NCI-H2029 (cell line): ENCODE data around the gene PVALEF.

Experiments
- DNase-seq: peaks from one replicate; lab custom pipeline; 2025; lab: John Stamatoyannopoulos, UW

Gene PVALEF

GRCh38 chr17:81182596-81182995 is 17.3 kb downstream of the PVALEF start:
- no peak for DNase-seq

DNA sequence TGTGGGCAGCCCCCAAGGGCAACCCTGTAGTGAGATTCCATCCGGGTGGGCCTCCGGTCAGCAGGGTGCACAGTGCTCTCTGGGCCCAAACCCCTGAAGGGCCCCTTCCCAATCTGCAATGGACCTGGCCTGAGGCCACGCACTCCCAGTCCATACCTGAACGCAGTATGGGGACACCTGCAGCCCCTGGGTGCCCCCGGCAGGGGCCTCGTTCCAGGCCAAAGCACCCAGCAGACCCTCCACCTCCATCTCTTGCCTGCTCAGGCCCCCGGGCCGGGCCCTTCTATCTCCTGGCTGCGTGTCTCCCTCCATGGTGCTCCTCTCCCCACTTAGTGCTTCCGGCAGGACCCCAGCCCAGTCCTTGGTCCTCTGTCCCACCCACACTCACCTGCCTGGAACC is 18.0 kb downstream of the PVALEF start:
- DNase-seq: no peak

- DNase-seq: no peak
Measured at GRCh38 chr17:81183807-81184206, 18.5 kb downstream of the PVALEF start.

- DNase-seq: no peak
Measured at GRCh38 chr17:81184555-81184954, 19.2 kb downstream of the PVALEF start.

DNA sequence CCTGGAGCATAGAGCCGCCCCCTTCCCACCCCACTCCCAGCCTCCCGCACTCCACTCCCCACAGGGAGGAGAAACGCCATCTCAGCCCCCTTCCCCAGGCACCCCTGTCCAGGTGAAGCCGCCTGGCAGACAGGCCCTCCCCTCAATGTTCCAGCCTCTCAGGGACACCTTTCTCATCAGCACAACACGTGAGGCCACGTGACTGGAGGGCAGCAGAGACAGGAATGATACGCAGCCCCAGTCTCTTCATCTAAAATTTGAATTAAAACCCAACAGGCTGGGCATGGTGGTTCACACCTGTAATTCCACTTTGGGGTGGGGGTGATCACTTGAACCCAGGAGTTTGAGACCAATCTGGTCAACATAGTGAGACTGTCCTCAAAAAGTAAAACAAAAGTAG is 20.9 kb downstream of the PVALEF start:
- DNase-seq: no peak

DNA sequence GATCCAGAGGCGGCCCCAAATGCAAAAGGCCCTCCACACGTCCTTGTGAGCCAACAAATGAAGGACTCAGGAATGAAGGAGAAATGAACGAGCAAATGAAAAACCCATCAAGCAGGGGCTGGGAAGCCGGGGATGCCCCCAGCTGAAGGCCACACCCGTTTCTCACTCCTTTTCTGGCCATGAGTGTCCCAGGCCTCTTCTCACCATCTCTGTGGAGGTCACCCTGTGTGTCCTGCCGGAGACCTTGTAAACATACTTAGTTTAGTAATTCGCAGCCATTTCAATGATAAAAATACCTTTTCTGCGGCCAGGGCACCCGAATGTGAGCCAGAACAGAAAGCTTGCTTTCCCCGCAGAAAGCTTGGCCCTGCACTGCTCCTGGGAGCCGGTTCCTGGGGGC is 21.8 kb downstream of the PVALEF start:
- no peak for DNase-seq

DNA sequence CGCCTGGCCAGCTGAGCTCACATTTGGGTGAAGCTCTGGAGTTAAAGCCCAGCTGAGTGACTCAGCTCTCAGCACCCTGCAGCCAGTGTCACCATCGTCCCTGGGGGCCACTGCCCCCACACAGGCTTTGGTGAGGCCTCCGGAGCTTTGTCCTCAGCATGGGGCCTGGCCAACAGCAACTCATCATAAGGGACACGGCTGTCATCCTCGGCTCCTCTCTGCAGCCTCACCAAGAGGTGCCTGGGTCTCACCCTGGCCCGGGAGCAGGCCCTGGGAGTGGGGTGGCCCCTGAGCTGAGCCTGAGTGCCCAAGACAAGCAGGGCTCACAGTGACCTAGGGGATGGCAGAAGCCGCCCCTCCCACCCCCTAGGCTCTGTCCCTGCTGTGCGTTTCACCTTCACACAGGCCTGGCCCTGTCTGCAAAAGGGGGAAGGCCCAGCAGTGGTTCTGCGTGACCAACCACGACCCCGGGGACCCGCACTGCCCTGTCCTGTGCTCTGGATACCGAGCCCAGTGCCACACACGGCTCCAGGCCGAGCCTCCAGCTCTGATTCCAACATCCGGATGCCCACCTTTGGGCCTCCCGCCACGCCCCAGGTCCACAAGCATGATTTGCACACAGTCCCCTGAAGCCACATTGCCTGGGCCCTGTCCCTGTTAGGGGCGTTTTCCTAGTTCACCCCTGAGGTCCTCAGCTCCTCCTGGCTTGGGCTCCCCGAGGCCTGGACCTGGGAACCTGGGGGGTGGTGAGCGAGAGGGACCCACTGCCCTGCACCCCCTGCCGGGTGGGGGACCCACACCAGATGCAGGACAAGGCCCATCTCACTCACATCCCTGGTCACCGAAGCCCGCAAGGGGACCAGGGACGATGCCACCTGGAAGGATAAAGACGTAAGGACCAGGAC is 22.5 kb downstream of the PVALEF start:
- DNase-seq: no peak

DNA sequence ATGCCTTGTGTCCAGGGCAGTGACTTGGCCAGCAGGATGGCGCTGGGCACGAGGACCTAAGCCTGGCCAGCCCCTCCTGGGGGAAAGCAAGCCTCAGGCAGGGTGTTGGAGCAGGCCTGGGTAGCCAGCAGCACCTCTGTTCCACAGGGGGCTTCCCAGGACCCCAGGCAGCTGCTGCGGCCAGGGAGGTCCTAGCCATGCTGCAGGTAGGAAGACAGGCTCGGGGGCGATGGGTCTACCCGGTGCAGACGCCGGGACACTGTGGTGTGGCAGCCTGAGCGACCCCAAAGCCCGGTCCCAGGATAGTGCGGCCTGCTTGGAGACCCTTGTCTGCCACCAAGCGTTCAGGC is 23.2 kb downstream of the PVALEF start:
- no peak for DNase-seq

DNA sequence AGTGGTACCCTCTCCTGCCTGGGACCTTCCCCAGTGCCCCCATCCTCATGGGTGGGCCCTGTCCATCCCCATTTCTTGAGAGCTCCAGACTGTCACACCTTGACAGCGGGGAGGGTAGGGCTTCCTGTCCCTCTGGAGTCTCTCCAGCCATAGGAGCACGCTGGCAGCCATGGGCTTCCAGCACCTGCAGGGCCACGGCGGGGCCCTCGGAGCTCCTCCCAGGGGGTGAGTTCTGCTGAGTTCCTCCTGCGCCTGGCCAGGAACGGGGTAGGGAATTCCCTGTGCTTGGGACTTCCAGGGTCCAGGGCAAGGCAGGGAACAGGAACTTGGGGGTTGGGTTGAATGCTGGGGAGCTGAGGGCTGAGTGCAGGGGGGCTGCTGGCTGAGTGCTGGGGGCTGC is 23.7 kb downstream of the PVALEF start:
- DNase-seq: no peak

DNA sequence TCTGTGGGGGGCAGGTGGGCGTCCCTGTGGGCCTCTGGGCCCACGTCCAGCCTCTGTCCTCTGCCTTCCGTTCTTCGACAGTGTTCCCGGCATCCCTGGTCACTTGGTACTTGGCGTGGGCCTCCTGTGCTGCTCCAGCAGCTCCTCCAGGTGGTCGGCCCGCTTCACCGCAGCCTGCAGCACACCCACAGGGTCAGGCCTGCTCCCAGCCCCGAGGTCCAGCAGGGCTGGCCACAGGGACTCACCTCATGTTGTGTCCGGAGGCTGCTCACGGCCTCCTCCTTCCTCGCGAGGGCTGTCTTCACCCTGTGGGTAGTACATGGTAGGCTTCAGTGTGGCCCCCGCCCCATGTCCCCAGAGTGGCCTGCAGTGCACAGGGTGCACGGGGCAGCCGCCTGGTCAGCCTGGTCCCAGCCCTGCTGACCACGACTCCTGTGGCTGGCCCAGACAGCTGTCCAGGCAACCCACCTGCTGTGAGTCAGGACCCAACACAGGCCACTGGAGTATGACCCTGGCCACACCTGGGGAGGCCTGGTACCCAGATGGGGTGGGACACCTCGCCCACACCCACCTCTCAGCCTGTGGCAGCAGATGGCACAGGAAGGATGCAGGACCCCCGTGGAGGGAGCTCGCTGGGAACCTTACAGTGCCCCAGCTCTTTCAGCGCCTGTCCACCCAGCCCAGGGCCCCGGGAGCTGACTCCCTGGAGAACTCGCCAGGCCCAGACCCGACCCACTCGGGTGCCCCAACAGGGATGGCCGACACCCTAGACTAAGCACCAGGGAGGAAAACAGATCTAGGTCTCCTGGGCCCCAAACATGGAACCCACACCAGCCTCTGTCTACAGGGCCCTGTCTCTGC is 24.6 kb downstream of the PVALEF start:
- no peak for DNase-seq

DNA sequence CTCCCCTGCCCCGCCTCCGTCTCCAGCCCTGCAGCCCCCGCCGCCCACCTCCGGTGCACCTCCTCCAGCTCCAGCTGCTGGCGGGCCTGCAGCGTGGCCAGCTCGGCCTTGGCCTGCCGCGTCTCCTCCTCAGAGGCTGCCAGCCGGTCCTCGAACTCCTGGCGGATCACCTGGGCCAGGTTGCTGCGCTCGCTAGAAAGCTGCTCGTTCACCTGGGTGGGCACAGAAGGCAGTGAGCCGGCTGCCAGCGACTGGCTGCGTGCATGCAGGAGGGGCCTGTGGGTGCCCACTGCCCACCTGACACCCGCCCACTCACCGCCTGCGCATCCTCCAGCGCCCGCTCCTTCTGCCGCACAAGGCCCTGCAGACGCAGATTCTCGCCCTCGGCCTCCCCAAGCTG is 25.3 kb downstream of the PVALEF start:
- no peak for DNase-seq

- DNase-seq: no peak
Measured at GRCh38 chr17:81191116-81191515, 25.8 kb downstream of the PVALEF start.

DNA sequence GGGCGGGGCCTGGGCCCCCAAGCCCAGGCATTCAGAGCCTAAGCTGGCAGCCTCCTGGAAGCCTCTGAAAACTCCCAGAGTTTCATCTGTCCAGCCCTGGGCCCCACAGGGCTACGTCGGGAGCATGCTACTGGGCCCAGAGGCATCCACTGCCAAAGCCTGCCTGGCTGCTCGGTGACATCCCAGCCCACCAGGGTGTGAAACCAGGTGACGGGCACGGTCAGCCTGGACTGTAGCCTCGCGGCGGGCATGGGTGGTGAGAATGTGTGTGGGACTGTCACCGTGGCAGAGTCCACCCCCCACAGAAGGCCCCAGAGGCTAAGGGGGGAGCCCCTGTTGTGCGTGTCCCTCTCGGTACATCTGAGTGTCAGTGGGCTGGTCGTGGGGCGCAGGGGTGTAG is 26.3 kb downstream of the PVALEF start:
- no peak for DNase-seq

GRCh38 chr17:81192386-81193050 is 27.2 kb downstream of the PVALEF start:
- DNase-seq: no peak

DNA sequence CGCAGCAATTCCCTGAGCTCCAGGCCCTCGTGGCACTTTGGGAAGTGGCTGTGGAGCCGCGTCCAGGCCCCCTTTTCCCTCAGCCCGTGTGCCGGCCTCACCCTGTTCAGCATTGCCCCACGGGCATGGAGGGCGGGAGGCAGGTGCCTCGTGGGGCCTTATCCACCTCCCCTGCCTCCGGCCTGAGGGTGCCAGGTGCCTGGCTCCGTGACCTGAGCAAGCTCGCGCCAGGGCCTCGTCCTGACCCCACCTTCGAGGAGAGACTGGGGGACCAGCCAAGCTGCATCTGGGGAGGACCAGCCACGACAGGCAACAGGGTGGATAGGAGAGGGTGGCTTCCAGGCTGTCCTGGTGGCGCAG is 27.7 kb downstream of the PVALEF start:
- DNase-seq: no peak

GRCh38 chr17:81193470-81194224 is 28.3 kb downstream of the PVALEF start:
- no peak for DNase-seq

GRCh38 chr17:81194225-81194760 is 29.0 kb downstream of the PVALEF start:
- no peak for DNase-seq

GRCh38 chr17:81194941-81195901 is 29.9 kb downstream of the PVALEF start:
- no peak for DNase-seq

DNA sequence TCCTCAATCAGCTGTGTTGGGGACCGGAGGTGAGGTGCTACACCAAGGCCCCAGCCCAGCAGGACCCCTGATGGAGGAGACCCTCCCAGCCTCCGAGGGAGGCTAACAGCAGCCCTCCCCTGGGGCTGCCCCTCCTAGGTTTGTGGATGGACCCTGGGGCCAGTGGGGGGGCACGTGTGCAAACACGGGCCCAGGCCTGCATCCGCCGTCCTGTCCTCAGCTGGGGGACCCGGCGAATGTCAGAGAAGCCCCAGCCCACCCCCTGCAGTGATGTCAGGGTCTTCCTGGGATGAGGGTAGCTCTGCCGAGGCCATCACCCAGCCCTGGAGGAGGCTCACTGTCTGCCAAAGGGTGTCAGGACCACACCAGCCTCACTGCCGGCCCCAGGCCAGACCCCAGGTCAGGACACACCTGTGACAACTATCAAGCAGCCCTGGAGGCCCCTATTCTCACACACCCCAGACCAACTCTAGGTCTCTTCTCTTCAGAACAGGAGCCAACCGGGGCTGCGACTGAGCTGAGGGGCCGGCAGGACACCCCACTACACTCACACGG is 30.7 kb downstream of the PVALEF start:
- no peak for DNase-seq
